Activated CD8-positive, alpha-beta memory T cell treated with anti-CD3 and anti-CD28 coated beads, Interleukin-2, amount 50 U/mL, for 1 hour (primary cell): Measurements from ENCODE around the gene TMEM175.

Experiments used
- DNase-seq: peaks from one replicate; pipeline ENCODE4 v3.0.0-alpha.2; 2020; ENCODE audit errors: extremely low read depth

The TMEM175 gene

DNA sequence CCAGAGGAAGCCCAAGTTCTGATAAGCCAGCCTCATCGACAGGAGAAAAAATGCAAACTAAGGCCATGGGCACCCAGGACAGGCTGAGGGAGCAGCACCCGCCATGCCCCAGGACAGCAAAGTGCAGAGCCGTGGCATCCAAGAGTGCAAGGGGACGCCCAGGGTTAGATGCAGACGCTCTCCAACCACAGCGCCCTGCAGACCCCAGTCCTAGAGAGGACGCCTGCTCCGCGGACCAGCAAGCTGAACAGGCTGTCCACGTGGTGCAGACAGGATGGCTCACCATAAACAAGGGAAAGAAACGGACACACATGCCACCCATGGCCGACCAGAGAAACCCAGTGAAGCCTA lies 32.7 kb upstream of the TMEM175 start:
- DNase-seq, result no peak

DNA sequence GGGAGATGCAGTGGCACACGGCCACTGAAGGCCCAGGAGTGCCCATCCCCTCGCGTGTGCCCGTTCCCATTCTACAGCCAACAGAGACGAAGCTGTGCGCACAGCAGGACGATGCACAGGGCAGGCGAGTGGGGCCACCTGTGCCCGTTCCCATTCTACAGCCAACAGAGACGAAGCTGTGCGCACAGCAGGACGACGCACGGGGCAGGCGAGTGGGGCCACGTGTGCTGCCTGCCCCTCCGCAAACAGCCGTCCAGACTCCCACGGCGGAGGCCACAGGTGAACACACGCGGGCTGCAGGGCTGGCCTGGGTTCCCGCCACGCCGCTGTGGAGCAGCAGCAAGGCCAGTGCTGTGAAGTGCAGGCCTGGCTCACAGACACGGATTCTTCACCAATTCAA lies 32.2 kb upstream of the TMEM175 start:
- DNase-seq, result no peak

GRCh38 chr4:900721-901120 lies 31.5 kb upstream of the TMEM175 start:
- no peak for DNase-seq

- DNase-seq, result no peak
Measured at GRCh38 chr4:901192-901910, 30.9 kb upstream of the TMEM175 start.

GRCh38 chr4:903066-904046 lies 28.9 kb upstream of the TMEM175 start:
- no peak for DNase-seq

GRCh38 chr4:905485-906338 lies 26.5 kb upstream of the TMEM175 start:
- no peak for DNase-seq

DNA sequence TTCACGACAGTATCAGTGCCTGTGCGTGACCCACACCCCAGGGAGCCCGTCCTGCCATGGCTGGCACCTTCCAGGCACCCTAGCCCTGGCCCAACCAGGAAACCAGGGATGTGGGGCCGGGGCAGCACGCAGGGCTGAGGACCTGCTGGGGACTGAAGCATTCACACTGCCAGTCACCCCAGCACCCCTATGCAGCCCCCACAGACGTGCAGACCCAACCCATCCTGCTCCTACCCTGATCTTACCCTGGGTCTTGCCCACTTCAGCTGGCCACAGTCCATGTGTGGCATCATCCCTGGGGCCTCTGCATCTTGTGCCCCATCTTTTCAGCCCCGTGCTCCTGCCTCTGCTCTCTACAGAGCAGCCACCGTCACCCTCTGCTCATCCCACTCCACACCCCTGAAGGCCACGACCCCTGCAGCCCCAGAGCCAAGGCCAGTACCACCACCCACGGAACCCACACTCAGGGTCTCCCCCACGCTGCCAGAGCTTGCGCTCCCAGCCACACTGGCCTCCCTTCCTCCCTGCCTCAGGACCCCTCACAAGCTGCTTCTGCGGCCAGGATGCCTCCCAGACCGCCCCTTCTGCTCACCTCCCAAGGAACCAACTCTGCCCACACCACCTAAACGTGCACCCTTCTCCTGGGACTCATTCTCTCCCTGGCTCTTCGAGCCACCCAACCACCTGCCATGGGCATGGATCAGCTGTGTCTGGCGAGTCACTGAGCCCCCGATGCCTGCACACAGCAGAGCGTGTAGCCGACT lies 25.7 kb upstream of the TMEM175 start:
- DNase-seq, result no peak

- no peak for DNase-seq
Measured at GRCh38 chr4:907103-907400, 25.2 kb upstream of the TMEM175 start.

- DNase-seq, result no peak
Measured at GRCh38 chr4:907691-908425, 24.4 kb upstream of the TMEM175 start.

- no peak for DNase-seq
Measured at GRCh38 chr4:909131-909571, 23.1 kb upstream of the TMEM175 start.

DNA sequence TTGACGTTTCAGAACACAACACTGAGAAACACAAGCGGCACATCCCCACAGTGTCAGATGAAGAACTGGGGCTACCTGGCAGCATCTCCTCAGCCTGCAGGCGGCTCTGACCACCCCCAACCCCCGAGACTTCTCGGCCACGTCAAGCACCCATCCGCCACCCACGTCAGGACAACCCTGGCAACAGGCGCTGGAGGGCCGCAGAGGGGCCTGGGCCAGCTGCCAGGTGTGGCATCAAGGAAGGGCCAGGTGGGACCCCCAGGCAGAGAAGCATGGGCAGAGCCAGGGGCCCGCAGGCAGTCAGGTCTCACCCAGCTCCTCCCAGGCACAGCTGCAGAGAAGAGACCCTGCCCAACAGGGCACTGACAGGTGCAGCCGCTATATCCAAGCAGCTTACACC lies 22.4 kb upstream of the TMEM175 start:
- no peak for DNase-seq

DNA sequence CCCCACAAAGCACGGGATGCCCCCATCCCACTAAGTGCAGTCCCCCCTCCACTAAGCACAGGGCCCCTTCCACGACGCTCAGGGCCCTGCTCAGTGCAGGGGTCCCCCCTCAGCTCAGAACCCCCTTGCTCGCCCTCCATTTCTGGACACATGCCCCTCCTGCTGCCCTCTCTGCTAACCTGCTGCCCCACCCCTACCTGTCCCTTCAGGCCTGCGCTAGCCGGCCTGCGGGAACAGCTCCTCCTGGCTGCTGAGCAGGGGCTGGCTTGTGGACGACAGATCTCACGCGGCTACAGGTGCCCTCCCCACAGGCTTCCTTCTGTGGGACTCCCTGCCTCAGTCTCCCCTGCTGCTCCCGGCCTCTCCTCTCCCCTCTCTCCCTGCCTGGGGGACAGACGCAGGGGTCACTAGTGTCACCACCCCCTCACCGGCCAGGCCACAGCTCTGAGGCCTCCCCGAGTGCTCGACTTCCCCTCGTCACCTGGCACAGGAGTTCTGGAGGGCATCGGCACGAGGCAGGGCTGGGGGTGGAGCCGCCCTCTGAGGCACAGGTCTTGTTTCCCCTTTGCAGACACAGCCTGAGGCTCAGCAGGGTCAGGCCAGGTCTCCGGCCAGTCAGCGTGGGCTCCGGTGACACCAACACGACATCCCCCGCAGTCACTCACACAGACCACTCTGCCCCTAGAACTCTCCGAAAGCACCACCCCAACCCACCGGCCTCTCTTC lies 21.7 kb upstream of the TMEM175 start:
- no peak for DNase-seq

DNA sequence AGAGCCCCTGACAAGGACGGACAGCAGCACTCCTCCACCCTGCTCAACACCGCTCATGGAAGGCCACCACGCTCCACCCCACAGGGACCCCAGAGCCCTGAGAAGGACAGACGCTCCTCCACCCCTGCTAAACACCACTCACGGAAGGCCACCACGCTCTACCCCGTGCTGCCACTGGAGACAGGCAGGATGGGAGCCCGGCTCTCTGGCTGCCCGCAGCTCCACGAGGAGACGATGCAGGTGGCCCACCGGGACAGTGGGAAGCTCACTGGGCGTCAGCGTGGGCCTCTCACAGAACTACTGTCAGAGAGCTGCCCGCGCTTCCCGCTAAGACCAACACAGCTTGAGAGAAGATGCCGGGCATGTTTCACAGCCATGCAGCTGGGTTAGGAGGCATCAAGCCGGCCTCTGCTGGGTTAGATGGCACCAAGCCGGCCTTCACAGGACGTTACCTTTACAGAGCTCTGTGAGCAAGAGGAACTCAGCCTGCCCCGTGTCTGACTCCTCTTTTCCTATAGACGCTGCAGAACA lies 21.0 kb upstream of the TMEM175 start:
- no peak for DNase-seq

DNA sequence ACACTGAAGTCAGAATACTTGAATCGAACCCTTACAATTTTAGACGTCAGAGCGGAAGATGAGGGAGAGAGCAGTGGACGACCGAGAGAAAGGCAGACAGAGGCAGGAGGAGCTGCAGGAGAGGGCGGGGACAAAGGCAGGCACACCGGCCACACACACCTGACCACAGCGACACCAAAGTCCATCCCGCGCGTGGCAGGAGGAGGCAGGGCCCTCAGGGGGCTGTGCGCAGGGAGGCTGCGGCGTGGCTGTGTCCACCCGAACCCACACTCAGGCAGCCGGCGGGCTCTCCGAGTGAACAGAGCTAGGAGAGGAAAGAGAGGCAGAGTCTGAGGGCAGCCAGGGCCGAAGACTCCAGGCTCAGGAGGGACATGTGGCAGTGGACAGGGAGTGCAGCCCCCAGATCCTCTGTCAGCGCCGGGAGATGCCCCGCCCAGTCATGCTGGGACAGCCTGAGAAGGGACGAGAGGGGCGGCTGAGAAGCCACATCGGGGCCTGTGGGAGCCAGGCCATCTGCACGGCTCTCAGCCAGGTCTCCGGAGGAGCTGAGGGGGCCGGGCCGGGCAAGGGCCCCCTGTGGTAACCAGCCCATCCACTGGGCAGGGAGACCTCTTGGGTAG lies 20.3 kb upstream of the TMEM175 start:
- DNase-seq, result no peak

DNA sequence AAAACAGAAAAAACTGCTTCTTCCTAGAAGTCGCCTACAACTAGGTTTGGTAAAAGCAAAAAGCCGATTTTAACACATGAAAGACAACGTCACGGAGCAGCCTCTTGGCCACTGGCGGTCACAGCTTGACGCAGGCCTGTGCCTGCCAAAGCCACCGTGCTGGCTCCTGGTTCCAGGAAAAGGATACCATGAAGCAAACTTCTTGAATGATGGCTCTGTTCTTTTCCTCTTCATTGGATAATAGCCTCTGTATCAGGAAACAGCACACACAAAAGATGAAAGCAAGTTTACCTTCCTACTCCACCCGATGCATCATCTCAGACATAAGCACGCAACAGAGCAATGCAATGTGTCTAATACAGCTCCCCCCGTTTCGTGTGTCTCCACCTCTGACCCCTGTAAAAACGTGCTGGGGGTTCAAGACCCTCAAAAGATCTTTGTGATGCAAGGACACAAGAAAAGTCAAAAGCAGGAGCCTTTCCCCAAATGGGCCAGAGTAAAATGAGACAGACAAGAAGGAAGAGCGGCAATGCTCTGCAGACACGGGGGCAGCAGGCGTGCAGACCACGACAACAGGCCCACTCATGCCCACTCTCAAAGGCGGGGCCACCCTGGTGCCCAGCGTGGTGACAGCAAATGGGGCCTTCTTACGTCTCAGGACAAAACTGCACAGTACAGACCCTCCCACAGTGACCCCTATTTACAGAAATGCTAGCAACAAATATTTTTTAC lies 19.5 kb upstream of the TMEM175 start:
- no peak for DNase-seq

- DNase-seq, result no peak
Measured at GRCh38 chr4:913280-913618, 19.0 kb upstream of the TMEM175 start.

GRCh38 chr4:914531-914930 lies 17.7 kb upstream of the TMEM175 start:
- DNase-seq, result no peak

GRCh38 chr4:915041-915474 lies 17.2 kb upstream of the TMEM175 start:
- no peak for DNase-seq

DNA sequence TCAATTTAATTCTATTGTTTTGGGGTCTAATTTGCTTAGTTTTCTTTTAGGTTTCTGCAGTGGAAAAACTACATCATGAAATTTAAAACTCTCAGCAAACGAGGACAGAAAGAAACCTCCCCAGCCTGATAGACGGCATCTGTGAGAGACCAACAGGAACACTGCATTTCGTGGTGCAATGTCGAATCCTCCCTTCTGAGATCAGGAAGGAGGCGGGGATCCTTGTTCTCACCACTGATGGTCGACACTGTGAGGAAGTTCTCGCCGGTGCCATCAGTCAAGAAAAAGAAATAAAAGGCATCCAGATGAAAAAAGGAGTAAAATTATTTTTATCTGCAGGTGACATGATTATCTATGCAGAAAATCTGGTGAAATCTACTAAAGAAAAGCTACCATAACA lies 16.7 kb upstream of the TMEM175 start:
- no peak for DNase-seq
